Stimulated activated CD4-positive, alpha-beta T cell treated with anti-CD3 and anti-CD28 coated beads, Interleukin-12 subunit alpha, Interleukin-12 subunit beta, amount 100 ng/mL, for 4 hours (primary cell): Measurements from ENCODE around the gene NUMA1.

Experiments used
- DNase-seq: peaks from one replicate; pipeline ENCODE4 v3.0.0-alpha.2; 2020

The NUMA1 gene

GRCh38 chr11:71998061-71998460, 82.3 kb downstream of the NUMA1 start:
- no peak for DNase-seq

- DNase-seq = no peak
Measured at GRCh38 chr11:71997594-71997993, 82.7 kb downstream of the NUMA1 start.

- DNase-seq = no peak
Measured at GRCh38 chr11:71996946-71997345, 83.4 kb downstream of the NUMA1 start.

GRCh38 chr11:71996517-71996916, 83.8 kb downstream of the NUMA1 start:
- DNase-seq = no peak

GRCh38 chr11:71995726-71996291, 84.5 kb downstream of the NUMA1 start:
- DNase-seq = no peak

GRCh38 chr11:71994786-71995185, 85.6 kb downstream of the NUMA1 start:
- no peak for DNase-seq

- DNase-seq = no peak
Measured at GRCh38 chr11:71992136-71992730, 88.1 kb downstream of the NUMA1 start.

GRCh38 chr11:71991494-71991893, 88.8 kb downstream of the NUMA1 start:
- DNase-seq = no peak

- DNase-seq = no peak
Measured at GRCh38 chr11:71990701-71991100, 89.6 kb downstream of the NUMA1 start.

GRCh38 chr11:71988050-71988449, 92.3 kb downstream of the NUMA1 start:
- no peak for DNase-seq

GRCh38 chr11:71987521-71987920, 92.8 kb downstream of the NUMA1 start:
- DNase-seq = no peak

GRCh38 chr11:71986131-71986530, 94.2 kb downstream of the NUMA1 start:
- DNase-seq = no peak

GRCh38 chr11:71979602-71980001, 100.7 kb downstream of the NUMA1 start:
- no peak for DNase-seq

- no peak for DNase-seq
Measured at GRCh38 chr11:71979094-71979493, 101.2 kb downstream of the NUMA1 start.

GRCh38 chr11:71977743-71978418, 102.5 kb downstream of the NUMA1 start:
- peak; percentile 23 for DNase-seq

GRCh38 chr11:71977090-71977489, 103.3 kb downstream of the NUMA1 start:
- no peak for DNase-seq

- DNase-seq = no peak
Measured at GRCh38 chr11:71976551-71976950, 103.8 kb downstream of the NUMA1 start.

GRCh38 chr11:71971680-71972079, 108.7 kb downstream of the NUMA1 start:
- DNase-seq = no peak

- DNase-seq = no peak
Measured at GRCh38 chr11:71964641-71965040, 115.7 kb downstream of the NUMA1 start.

- DNase-seq = no peak
Measured at GRCh38 chr11:71963468-71963867, 116.9 kb downstream of the NUMA1 start.

GRCh38 chr11:71962428-71963038, 117.8 kb downstream of the NUMA1 start:
- DNase-seq = no peak

GRCh38 chr11:71955898-71956456, 124.4 kb downstream of the NUMA1 start:
- no peak for DNase-seq
